ENCODE measurements around the gene STARD9.

DNA sequence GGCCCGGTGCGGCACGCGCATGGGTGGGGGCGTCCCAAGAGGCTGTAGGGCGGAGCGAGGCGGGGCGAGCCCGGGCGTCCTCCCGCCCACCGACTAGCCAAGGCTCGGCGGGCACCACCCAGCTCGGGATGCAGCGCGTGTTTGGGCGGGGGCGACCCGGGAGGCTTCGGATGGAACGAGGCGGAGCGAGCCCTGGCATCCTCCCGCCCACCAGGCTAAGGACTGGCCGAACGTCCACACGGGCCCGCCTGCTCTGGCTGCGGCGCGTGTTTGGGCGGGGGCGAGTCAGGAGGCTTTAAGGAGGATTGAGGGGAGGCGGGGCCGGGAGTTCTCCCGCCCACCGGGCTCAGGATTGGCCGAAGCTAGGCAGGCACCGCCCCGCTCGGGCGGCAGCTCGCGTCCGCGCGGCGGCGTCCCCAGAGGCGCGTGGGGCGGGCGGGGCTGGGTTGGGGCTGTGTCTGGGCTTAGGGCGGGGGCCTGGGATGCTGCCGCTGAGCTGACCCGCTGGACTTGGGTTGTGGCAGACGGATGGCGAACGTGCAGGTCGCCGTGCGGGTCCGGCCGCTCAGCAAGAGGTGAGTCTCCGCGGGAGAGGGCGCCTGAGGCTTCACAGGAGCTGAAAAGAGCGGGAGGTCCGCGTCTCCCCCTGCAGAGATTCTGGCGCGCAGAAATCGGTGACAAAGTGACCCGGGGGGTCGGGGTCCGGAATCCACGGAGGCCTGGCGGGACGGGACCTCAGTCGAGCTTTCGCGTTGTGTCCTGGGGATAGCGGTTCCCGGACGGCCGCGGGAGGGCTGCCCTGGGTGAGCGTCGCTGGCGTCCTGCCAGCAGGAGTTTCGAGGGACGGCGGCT lies at the start of gene STARD9:
- TF ChIP-seq, protein P1, sequence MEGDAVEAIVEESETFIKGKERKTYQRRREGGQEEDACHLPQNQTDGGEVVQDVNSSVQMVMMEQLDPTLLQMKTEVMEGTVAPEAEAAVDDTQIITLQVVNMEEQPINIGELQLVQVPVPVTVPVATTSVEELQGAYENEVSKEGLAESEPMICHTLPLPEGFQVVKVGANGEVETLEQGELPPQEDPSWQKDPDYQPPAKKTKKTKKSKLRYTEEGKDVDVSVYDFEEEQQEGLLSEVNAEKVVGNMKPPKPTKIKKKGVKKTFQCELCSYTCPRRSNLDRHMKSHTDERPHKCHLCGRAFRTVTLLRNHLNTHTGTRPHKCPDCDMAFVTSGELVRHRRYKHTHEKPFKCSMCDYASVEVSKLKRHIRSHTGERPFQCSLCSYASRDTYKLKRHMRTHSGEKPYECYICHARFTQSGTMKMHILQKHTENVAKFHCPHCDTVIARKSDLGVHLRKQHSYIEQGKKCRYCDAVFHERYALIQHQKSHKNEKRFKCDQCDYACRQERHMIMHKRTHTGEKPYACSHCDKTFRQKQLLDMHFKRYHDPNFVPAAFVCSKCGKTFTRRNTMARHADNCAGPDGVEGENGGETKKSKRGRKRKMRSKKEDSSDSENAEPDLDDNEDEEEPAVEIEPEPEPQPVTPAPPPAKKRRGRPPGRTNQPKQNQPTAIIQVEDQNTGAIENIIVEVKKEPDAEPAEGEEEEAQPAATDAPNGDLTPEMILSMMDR (conservative IDR thresholded peaks at IDR 0.05), result no peak
- TF ChIP-seq ZFX (IDR thresholded peaks at IDR 0.05), result no peak
